ENCODE measurements around the gene NSMCE1.

Gene NSMCE1

DNA sequence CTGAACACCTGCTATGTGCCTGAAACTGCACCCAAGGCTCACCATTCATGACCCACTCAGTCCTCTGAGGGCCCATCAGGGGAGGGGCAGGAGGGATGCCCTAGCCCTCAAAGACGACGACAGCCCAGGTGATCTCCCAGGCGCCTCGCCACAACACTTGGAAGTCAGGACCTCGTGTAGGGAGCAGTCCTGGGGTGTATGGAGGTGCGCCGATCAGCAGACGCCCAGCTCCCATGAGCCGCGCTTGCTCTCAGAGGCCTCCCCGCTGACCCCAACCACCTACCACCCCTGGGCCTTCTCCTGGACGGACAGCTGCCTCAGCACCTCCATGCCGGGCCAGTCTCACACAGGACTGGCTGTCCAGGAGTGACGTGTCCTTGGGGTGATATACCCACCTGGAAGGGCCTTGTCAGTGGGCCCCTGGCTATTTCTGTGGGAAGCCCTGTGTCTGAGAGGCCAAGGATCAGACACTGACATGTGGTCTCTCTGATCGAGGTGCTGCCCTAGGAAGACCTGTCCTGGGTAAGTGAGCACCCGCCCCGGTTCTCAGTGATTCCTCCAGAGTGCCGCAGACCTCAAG lies 38.6 kb downstream of the NSMCE1 start:
- DNase-seq: no peak

DNA sequence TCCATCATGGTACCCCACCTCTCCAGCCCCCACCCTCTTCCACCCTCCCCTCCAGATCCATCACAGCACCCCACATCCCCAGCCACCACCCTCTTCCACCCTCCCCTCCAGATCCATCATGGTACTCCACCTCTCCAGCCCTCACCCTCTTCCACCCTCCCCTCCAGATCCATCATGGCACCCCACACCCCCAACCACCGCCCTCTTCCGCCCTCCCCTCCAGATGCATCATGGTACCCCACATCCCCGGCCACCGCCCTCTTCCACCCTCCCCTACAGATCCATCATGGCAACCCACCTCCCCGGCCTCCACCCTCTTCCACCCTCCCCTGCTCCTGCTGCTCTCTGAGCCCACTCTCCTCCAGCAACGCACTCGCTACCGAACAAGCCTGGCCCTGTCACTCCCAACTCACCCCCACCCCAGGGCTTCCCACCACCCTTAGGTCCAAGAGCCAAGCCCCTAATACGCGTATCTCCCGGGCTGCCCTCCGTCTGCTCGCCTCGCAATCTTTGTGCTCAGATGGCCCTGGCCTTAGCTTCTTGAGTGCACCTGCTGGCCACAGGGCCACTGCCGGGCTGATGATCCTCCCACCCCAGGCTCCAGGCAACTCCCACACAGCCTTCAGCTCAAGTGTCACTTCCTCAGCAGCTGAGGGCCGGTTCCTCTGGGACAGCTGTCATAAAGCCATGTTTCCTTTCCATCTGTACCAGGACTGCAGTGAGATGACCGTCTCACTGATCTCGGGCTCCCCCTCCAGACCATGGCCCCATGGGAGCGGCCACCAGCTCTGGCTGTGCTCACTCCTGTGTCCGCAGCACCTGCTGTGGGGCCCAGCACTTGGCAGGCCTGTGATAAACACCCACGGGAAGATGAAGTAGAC lies 39.7 kb downstream of the NSMCE1 start:
- no peak for DNase-seq

DNA sequence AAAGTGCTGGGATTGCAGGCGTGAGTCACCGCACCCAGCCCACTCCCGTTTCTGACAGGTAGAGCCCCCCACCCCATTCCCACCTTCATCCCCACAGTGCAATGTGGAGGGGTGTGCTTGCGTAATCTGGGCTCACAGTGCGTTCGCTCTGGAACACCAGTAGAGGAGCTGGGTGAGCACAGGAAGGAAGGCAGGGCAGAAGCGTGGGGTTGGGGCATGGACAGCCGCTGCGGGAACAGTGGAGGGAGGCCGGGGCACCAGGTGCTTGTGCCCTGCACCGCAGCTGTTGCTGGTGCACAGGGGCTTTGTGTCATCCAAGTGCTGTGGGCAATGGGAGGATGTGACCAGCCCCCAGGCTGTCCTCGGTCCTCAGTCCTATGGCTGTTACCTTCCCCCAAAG lies 40.5 kb downstream of the NSMCE1 start:
- no peak for DNase-seq

DNA sequence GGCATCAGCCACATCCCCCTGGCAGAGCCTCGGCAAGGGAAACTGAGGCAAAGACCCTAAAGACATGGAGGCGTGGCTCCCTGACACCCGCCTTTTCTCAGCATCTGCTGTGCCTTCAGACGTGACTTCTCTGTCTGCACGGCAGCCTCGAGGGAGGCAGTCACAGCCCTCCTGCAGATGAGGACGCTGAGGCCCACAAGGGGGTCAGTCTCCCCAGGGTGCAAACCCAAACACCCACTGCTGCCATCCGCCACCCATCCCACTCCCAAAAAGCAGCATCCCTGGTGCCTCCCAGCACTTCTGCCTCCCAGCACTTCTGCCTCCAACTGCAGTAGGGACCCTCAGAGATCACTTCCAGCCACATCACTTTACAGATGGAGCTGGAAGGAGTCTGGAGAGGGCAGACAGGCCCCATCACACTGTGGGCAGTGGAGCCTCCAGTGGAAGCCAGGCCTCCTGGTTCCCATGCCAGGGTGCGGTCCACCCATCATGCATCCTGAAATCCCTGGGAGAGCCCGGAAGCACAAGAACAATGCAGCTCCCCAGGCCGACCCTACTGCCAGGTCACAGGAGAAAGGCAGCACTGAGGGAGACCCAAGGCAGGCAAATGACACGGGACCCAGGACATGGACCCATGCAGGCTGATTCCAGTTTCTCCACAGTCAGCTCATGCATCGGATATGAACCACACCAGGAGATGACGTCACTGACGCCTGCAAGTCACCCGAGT lies 41.4 kb downstream of the NSMCE1 start:
- no peak for DNase-seq

DNA sequence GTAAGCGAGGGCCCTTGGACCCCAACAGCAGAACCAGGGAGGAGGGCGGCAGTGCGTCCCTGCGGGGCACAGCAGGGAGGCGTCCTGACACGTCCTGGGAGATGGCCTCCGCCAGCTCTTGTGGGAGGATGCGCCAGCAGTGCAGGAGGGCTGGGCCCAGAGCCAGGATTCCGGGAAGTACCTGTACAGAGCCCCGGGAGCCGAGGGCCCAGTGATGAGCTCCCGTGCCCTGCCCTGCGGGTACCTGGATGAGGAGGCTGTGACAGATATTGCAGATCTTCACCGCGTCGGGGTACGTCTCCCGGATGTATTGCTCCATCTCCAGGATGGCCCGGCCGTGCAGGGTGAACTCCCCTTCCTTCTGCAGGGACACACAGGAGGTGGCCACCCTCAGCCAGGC lies 42.1 kb downstream of the NSMCE1 start:
- no peak for DNase-seq

DNA sequence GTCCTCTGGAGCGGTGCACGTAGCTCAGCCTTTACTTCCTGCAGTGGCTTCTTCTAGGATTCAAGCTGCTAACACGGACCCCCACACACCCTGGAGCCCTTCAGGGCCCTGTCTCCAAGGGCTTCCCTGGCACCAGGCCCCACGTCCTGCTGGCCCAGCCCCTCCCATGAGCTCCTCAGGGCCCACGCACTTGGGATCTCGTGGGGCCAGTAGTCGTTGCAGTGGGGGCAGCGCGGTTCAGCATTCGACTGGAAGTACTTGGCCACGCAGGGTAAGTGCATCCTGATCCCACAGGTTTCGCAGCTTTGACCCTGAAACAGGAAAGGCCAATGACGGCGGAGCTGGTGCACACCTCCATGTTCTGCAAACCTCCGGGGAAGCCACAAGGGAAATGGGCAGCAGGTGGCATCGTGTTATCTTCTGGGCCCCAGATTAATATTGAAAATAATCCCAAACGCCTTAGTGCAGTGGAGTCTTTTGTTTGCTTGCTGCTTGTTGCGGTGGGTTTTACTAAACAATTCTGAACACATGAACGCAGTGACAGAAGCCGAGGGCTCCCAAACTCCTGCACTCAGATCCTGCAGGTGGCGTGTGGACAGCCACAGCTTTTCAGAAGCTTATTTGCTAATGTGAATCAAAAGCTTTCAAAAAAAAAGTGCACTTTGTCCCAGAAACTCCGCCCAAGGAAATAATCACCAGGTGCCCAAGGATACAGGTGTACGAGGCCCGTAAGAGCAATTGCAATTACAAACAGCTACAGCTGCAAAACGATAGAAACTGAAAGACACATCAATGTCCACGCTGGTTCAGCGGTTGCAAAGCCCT lies 42.8 kb downstream of the NSMCE1 start:
- DNase-seq: no peak

DNA sequence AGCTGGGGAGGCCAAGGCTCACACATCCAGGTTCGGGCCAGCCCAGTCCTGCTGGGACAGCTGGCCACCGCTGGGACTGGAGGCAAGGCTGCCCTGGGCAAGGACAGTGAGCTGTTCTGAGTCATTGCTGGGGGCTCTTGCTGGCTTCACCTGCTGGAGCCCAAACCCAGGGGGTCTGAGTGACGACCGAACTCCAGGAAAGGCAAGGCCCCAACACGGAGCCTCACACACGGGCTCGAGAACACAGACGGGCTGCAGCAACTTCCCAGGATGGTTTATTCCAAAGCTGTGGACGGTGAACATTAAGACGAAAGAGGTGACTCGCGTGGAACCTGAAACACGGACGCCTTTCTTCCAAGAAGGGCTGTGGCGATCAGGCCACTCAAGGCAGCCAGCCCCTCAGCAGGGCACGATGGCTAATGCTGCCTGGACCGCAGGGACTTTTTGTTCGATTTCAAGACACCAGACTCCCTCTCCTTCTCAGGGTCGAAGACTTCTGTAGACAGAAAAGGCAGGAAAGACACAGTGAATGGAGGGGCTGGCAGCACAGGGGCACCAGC lies 43.8 kb downstream of the NSMCE1 start:
- no peak for DNase-seq

DNA sequence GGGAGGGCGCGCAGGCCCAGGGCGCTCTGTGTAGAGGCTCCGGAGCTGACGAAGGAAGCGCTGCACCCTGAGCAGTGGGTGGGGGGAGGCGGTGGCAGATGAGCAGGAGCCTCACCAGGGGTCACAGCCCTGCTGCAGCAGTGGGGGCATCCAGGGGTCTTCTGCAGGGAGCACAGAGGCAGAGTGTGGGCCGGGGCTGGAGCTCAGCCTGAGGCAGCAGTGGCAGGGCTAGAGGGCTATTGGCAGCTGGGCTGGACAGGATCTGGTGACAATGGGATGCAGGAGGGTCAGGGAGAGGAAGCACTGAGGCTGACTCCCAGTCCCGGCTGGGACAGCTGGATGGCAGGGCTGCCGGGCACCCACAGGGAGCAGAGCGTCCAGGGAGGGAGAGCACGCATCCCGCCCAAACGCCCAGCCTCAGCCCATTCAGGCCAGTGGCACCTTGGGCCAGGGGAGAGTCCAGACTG lies 44.3 kb downstream of the NSMCE1 start:
- no peak for DNase-seq

DNA sequence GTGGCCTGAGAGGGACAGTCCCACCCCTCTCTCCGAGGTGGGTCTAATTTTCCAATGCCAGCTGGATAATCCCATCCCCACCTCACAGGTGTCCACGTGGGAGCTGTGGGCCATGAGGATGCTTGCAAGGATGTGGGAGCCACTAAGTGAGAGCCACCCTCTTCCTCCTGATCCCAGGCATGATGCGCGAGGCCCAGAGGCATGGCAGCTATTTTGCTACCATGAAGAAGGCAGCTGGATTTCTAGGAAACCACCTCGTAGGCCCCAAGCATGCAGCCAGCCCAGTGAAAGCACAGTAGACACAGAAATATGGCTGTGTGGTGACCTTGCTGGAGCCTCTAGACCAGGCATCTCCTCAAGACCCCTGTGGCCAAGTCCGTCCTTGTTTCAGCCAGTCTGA lies 44.9 kb downstream of the NSMCE1 start:
- no peak for DNase-seq

DNA sequence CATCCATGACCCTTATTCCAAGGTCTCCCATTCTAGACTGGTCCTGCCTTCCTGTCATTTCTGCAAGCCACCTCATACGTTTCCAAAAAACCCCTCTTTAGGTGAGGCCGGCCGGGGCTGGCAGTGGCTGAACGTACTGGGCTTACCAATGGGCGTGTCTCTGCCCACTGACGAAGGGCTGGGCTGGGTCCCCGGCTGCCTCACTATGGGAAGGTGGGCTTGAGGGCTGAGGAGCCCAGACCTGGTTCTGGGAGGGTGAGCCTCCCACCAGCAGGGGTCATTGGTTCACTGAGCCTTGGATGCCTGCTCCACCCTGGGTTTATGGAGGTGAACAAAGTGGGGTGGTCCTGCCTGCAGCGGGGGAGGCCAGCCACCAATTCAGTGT lies 45.4 kb downstream of the NSMCE1 start:
- no peak for DNase-seq

DNA sequence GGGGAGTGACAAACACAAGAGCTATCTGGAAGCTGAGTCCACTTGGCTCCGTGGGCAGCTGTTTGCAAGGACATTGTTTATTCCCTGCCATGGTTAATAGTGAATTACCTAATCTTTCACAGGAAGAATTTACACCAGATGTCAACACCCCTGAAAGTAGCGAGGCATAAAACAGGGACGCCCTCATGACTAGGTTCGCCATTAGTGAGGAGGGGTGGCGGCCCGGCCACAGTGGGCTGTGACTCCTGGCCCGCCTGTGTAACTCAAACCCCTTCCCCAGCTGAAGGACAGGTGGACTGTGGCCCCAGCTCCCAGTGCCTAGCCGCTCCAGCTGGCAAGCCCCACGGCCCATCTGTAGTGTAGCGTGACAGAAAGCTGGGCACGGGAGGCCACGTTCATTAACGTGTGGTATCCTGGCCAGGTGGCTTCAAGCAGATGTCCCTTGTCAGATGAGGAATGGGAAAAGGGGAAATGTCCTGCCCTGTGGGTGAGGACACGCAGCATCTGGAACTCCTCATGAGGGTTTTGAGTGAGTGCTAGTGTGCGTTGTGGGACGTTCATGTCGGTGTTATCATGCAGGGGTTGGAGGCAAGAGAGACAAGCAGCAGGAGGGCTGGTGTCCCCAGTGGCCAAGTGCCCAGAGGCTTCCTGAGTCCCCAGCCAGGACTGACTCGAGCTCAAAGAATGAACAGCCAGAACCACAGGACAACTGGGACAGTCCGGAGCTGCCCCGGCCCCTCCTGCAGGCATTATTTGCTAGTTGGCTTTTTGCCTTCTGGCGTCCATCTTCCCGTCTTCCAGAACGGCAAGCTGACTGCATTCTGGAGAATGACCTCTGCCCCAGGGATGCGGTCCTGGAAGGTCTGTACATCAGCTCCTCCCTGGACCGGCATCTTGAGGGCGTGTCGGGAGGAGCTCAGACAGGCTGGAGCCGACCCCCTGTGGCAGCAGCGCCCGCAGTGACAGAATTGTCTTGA lies 46.0 kb downstream of the NSMCE1 start:
- peak; percentile 85 for DNase-seq

DNA sequence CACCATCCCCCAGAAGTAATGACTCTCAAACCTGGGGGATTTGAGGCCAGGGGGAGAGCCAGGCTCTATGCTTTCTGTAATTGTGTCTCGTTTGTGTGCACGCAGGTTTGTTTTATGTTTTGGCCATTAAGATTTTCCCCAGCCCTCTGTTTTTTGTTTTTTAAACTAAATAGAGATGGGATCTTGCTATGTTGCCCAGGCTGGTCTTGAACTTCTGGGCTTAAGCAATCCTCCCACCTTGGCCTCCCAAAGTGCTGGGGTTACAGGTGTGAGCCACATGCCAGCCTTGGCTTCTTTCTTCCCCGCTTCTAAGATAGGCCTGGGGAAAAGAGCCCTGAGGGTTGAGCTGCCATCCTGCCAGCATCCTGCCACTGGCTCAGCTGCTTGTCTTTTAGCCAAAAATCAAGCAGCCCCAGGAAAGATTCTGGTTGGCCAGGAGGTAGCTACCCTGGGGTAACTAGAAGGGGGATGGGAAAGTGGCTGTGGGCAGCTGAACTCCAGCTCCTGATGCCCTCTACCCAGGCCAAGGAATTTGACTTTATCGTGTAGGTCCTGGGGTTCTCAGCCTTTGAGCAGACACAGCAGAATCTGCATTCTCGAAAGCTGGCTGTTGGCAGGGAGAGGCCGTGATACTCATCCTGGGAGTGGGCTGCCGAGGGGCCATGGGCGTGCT lies 46.9 kb downstream of the NSMCE1 start:
- DNase-seq: no peak

DNA sequence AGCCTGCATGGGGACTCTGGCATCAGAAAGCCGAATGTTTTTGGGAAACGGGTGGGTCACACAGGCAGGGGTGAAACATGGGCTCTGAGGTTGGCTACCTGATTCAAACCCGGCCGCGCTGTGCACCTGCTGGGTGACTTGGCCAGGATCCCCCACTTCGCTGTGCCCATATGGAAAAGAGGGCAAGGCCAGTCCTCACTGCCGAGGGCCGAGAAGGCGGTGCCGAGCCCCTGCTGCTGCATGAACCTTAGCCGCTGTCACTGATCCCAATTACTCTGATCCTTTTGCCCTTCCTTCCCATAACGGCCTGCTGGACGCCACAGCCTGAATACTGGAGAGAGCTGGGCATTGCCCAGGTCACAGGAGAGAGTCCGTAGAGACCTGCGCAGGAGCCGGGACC lies 47.6 kb downstream of the NSMCE1 start:
- no peak for DNase-seq

DNA sequence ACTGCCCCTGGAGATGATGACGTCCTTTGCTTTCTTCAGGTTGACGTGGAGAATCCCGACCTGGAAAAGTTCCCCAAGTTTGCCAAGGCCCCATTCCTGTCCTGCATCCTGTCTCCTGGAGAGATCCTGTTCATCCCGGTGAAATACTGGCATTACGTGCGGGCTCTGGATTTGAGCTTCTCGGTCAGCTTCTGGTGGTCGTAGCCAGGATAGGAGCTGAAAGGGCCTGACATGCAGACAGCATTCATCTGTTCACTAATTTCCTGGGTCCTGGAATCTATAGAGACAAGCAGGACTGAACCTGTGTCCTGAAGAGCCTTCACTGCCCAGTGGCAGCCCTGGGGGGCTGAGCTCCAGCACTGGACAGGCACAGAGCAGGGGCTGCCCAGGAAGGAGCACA lies 48.0 kb downstream of the NSMCE1 start:
- DNase-seq: no peak

DNA sequence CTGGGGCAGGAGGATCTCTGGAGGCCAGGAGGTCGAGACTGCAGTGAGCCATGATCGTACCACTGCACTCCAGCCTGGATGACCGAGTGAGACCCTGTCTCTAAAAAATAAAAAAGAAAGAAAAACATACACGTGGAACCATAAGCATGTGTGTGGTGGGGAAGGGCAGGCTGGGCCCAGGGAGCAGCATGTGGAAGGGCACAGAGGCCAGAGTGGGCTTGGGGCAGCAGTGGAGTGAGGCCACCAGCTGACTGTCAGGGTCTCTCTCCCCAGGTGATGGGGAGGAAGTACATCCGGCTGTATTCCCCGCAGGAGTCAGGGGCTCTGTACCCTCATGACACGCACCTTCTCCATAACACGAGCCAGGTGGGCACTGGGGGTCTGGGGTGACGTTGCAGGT lies 48.5 kb downstream of the NSMCE1 start:
- DNase-seq: no peak

DNA sequence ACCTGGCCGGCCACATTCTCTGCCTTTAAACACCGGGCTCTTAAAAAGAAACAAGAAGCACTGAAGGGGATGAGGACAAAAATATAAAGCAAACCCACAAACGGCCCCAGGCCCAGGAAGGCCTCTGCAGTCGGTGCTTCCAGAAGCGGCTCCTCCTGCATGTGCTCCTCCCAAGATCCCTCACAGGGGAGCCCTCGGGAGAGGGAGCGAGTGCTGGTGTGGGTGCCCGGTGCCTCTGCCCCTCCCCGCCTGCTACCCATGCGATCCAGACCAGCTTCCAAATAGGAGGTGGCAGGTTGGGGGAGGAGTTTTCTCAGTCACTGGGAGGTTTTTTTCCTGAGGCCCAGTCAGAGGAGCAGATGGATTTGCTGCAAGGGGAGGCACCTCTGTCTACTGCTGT lies 49.4 kb downstream of the NSMCE1 start:
- DNase-seq: no peak

DNA sequence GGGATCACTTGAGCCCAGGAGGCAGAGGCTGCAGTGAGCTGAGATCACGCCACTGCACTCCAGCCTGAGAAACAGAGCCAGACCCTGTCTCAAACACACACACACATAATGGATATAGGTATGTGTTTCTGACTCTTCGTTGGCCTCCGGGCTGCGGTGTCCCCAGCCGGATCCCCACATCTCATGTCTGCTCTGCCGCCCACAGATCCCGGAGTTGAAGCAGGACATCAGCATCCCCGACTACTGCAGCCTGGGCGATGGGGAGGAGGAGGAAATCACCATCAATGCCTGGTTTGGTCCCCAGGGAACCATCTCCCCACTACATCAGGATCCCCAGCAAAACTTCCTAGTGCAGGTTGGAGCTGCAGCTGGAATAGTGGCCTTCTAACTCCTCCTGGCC lies 49.8 kb downstream of the NSMCE1 start:
- DNase-seq: no peak

DNA sequence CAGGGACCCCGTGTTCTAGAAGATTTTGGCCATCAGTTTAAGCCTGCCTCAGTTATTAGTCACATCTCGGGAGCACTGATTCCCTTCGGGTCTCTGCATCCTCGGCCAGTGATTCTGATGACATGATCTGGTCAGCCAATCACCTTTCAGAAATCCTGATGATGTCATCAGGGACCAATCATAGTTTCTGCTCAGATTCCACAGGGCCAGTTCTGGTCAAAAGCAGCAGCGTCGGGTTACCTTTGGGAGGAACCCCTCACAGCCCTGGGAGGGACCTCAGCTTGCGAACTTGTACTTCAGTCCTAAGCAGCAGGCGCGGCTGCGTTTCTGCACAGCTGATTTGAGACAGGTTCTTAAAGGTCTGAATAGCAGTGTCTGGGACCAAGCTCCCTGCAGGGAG lies 51.3 kb downstream of the NSMCE1 start:
- peak; percentile 75 for DNase-seq

DNA sequence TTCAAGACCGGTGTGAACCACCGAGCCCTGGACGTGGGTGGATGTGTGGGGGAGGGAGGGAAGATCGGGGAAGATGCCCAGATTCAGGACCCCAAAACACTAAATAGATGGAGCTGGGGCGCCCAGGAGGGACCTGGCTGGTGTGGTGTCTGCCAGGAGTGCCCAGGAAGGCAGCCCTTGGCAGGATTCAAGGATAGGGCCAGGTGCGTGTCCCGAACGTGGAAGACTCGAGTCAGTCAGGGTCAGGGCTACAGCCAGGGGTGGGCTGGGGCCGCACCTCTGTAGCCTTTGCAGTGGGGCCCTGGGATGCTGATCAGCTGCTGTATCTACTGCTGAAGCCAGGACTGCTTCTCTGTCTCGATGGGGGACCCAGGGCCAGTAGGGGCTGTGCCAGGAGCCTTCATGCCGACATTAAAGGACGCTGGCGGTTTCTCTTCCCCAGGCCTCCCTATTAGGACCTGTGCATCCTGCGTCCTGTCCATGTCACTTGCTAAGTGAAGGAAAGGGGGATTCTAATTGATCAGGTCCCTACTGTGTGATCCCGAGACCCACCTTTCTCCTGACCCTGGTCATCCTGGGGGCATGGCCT lies 52.2 kb downstream of the NSMCE1 start:
- DNase-seq: no peak

DNA sequence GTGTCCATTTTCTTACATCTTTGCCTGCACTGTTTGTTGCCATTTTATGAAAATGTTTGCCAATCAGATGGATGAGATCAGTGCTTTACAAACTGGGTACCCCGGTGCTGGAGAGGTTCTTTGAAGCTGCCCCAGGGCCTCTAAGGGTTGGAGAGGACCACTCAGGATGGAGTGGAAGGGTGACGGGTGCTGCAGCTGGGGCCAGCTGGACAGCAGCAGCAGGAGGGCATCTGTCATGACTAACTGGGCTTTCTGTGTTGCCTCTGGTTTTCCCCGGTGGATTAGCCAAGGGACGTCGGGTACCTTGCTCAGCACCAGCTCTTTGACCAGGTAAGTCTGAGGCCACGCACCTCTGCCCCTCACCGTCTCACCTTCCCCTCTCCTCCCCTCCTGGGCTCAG lies 52.9 kb downstream of the NSMCE1 start:
- no peak for DNase-seq

All from fibroblast of skin of back (primary cell).